Mucosa of stomach (tissue), 1 donor: ENCODE measurements around the gene IL37.
"Not testable (repeated sequence)": the region's sequence is repeated elsewhere in the genome, so short reads cannot be mapped to it uniquely, and the experiment has no call there.

ENCODE experiments used
- H3K27me3 ChIP-seq: one replicate; pipeline ENCODE4 v1.7.0; 2013; ENCODE audit warnings: mild to moderate bottlenecking, low read length; ENCODE audit not compliant: control insufficient read depth, insufficient read depth
- H3K36me3 ChIP-seq: one replicate; pipeline ENCODE4 v1.7.0; 2013; ENCODE audit warnings: low read length; ENCODE audit not compliant: control insufficient read depth, insufficient read depth
- H3K4me1 ChIP-seq: one replicate; pipeline ENCODE4 v1.7.0; 2013; ENCODE audit warnings: mild to moderate bottlenecking, low read length; ENCODE audit not compliant: control insufficient read depth, insufficient read depth
- H3K4me3 ChIP-seq: one replicate; pipeline ENCODE4 v1.7.0; 2013; ENCODE audit warnings: low read length
- H3K9ac ChIP-seq: one replicate; pipeline ENCODE4 v1.7.0; 2013; ENCODE audit warnings: mild to moderate bottlenecking, low read length, moderate library complexity
- H3K9me3 ChIP-seq: one replicate; pipeline ENCODE4 v1.7.0; 2013; ENCODE audit warnings: mild to moderate bottlenecking, low read length, moderate library complexity; ENCODE audit not compliant: control insufficient read depth
- donor health status: Pancreatic carcinoma.

The IL37 gene

DNA sequence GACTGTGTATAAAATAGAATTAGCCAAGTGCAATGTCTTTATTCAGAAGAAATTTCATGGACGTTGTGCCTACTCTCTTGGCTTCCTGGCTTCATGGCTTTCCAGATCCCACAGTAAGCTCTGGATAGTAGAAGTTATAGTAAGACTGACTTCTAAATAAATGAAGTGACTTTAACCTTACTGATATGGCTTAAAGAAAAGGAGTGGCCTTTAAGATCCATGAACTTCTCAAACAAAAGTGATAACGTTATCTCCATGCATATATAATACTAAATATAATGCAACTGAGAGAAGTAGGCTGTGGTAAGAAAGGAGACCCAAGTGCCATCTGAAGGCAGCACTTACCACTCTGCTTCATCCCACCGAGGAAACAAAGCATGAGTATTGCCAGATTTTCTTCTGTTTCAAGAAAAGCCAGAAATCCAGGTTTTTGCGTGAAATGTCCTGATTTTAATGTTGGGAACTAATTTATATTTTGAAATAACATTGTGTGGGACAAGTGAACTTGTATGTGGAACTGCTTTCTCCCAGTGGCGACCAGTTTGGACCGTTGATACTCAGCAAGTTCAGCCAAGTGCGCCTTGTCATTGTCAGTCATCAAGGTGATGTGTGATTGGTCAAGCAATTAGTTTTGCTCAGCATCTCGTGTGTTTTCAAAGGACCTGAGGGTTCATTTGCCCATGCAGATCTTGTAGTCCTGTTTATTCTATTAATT, 13.9 kb upstream of the IL37 start:
- Histone ChIP-seq H3K9me3 (no peaks in the 10 kb centered on the region), H3K27me3 (no peaks in the 10 kb centered on the region), H3K9ac (no peak overlapping the region), H3K36me3 (no peaks in the 10 kb centered on the region), H3K4me3 (no peak overlapping the region), H3K4me1 (no peaks in the 10 kb centered on the region)

DNA sequence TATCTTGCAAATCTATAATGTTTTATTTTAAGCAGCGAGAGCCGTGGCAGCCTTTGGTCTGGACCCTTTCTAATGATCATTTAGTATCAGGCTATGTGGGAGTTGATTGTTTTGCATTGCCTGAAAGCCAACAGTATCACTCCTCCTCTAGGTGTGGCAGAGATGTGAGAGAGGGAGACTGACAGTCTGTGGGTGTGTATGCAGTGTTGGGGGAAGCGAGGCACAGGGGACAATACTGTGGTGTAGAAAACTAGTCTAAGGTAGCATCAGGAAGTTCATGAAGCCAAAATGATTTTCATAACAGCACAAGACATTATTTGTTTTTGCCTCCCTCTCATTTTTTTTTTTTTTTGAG, 13.4 kb upstream of the IL37 start:
- Histone ChIP-seq H3K4me1 (no peaks in the 10 kb centered on the region), H3K36me3 (no peaks in the 10 kb centered on the region), H3K27me3 (no peaks in the 10 kb centered on the region), H3K4me3 (no peak overlapping the region), H3K9ac (no peak overlapping the region), H3K9me3 (no peaks in the 10 kb centered on the region)

DNA sequence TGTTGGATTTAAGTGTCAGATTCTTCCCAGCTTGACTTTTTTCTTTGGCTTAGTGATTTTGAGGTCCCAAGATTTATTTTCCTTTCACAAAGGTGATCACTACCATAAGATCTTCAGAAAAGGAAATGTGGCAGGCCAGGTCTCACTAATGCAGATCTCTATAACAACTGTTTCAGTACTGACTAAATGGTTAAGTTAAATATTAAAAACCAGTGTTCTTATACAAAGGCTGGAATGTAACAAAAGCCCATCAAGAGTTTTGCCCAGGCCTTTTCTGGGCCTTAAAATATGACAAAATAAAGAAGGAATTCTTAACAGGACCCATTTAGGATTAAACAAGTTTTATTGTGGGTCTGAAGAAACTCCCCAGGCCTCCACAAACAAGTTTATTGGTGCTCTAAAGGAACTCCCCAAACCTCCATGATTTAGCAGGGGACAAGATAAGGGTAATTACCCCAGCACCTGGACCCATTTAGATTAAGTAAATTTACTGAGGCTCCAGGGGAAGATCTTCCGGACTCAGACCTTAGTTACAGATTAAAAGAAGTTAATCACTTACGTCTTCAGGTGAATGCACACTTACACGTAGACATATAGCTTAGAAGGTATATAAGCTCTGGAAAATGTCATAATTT, 9.4 kb upstream of the IL37 start:
- not testable (repeated sequence) for H3K4me3 ChIP-seq, H3K27me3 ChIP-seq, H3K9me3 ChIP-seq, H3K36me3 ChIP-seq, H3K4me1 ChIP-seq, H3K9ac ChIP-seq

DNA sequence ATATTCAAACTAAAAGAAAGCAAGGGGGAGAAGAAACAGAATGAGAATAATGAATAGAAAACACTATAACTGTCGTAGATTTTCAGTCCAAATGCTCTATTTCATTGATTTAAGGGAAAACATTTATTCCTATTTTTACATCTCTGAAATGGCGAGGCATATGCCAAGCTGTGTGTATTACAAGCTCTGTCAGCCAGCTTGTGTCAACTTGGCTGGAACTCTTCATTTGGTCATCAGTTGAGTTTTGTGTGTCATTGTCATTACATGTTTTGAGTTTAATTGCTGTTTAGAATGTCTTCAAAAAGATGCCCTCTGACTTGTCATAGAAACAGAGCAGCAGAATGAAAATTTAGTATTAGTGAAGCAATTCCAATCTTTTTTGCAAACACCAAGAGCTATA, 8.1 kb upstream of the IL37 start:
- no peaks in the 10 kb centered on the region for H3K27me3 ChIP-seq
- no peaks in the 10 kb centered on the region for H3K9me3 ChIP-seq
- no peak overlapping the region for H3K4me3 ChIP-seq
- H3K9ac ChIP-seq = no peak overlapping the region
- H3K36me3 ChIP-seq = no peaks in the 10 kb centered on the region
- no peaks in the 10 kb centered on the region for H3K4me1 ChIP-seq

DNA sequence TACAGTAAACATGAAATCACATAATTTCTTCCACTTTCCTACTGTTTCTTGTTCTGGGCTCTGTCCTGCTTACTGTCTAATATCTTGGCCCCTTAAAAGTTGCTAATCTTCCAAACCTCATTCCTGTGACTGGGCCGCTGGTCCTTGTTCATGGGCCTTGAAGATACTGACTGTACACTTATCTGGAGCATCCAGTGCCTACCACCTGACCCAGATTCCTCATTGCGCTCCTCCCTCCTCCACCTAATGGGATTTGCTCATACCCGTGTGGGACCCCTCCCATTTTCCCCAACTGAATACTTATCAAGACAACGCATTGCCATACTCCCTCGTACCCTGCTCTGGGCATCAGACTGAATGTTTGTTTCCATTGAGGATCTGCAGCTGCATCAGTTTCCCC, 6.1 kb upstream of the IL37 start:
- Histone ChIP-seq H3K4me3 (no peak overlapping the region), H3K4me1 (no peaks in the 10 kb centered on the region), H3K9me3 (no peaks in the 10 kb centered on the region), H3K36me3 (no peaks in the 10 kb centered on the region), H3K27me3 (no peaks in the 10 kb centered on the region), H3K9ac (no peak overlapping the region)

DNA sequence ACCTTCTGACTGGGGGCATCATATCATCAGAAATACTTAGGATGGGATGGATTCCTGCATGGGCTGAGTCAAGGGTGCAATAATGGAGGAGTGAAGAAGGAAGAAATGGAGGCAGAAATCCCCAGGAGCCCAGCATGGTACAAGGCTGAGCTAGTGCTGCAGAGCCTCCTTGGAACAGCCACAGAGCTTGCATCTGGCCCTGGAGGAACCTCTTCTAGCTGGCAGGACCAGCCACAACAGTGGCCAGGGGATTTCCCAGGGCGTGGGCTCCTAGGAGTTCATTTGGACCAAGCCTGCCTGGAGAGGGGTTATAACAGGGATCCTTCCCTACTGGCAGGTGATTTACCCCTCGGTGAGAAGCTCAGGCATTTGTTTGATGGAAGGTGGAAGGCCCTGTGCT, 4.7 kb upstream of the IL37 start:
- no peak overlapping the region for H3K9ac ChIP-seq

DNA sequence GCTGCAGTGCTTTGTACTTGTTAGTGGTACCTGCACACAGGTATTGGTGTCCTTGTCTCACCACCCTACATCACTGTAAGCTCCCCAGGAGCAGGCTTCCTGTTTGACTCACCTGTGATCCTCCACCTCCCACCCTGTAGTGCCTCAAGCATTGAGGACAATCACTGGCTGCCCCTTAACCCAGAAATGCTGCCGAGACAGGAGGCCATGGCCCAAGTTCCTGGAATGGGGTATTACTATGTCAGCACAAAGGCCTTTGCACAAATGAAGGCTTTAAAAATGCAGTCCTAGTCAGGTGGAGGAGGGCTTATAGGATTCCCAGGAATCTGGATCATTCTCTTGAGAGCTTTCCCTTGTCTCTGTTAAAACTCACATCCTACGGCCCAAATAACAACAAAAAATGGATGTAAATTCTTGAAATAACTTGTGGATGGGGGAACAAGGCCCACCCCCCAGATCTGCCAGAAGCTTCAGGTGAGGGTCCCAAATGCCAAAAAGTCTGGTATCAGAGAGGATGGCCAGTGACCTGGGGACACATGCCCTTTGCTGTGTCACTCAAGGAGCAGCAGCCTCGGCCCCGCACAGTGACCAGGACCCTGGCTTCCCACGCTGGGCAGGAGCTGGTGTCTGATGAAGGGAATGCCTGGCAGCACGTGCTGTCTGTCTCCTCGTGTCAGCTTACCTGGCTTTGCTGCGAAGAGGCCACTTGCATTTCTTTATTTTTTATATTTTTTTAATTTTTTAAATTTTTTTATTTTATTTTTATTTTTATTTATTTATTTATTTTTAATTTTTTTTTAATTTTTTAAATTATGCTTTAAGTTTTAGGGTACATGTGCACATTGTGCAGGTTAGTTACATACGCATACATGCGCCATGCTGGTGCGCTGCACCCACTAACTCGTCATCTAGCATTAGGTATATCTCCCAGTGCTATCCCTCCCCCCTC, 3.7 kb upstream of the IL37 start:
- no peaks in the 10 kb centered on the region for H3K27me3 ChIP-seq
- no peak overlapping the region for H3K4me3 ChIP-seq
- H3K36me3 ChIP-seq = no peaks in the 10 kb centered on the region
- H3K9me3 ChIP-seq = no peaks in the 10 kb centered on the region
- H3K9ac ChIP-seq = no peak overlapping the region
- H3K4me1 ChIP-seq = no peaks in the 10 kb centered on the region

More for the DNA sequence above, 4.7 kb upstream of the IL37 start:
- H3K4me1 ChIP-seq = no peaks in the 10 kb centered on the region
- H3K9me3 ChIP-seq = no peaks in the 10 kb centered on the region
- H3K27me3 ChIP-seq = no peaks in the 10 kb centered on the region
- no peak overlapping the region for H3K4me3 ChIP-seq
- no peaks in the 10 kb centered on the region for H3K36me3 ChIP-seq

DNA sequence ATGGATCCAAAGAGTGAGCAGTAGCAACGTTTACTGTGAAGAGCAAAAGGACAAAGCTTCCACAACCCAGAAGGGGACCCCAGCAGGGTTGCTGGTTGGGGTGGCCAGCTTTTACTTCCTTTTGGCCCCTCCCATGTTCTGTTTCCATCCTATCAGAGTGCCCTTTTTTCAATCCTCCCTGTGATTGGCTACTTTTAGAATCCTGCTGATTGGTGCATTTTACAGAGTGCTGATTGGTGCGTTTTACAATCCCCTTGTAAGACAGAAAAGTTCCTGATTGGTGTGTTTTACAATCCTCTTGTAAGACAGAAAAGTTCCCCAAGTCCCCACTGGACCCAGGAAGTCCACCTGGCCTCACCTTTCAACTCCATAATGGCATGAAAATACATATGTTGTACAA, 2.4 kb upstream of the IL37 start:
- not testable (repeated sequence) for H3K9ac ChIP-seq, H3K4me3 ChIP-seq, H3K36me3 ChIP-seq, H3K9me3 ChIP-seq, H3K27me3 ChIP-seq, H3K4me1 ChIP-seq

DNA sequence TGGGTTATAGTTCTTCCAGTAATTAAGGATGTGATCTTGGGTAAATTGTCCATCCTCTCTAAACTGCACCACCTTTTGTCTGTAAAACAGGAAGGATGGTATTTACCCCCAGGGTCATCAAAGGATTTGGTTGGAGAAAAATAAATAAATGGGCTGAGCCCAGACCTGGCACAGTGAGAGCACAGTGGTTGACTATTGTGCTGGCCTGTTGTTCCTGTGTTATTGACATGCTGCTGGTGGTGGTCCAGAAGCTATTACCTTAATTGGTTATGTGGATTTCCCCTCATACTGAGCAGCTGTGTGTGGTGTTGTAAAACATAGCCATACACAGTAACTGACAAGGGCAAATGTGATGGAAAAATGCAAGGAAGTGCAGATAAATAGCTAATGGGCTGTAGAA, 746 bp upstream of the IL37 start:
- H3K27me3 ChIP-seq = no peaks in the 10 kb centered on the region
- no peak overlapping the region for H3K9ac ChIP-seq
- H3K36me3 ChIP-seq = no peaks in the 10 kb centered on the region
- H3K4me1 ChIP-seq = no peaks in the 10 kb centered on the region
- H3K4me3 ChIP-seq = no peak overlapping the region
- H3K9me3 ChIP-seq = no peaks in the 10 kb centered on the region

DNA sequence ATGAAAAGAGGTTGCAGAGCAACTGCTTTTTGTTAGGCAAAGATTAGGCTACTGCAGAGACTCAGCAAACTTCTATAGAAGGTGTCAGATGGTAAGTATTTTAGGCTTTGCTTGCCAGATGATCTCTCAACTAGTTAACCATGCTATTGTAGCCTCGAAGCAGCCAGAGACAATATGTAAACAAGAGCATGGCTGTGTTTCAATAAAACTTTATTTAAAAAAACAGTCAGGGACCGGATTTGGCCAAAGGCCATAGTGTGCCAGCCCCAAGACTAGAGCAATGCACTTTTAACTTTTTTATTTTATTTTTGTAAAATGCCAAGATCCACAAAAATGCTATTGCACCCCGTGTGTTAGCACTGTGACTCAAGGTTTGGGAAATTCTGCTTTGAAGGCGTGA, 1.4 kb downstream of the IL37 start:
- H3K4me1 ChIP-seq = no peaks in the 10 kb centered on the region
- H3K27me3 ChIP-seq = no peaks in the 10 kb centered on the region
- no peak overlapping the region for H3K4me3 ChIP-seq
- H3K36me3 ChIP-seq = no peaks in the 10 kb centered on the region
- H3K9ac ChIP-seq = no peak overlapping the region
- H3K9me3 ChIP-seq = no peaks in the 10 kb centered on the region

DNA sequence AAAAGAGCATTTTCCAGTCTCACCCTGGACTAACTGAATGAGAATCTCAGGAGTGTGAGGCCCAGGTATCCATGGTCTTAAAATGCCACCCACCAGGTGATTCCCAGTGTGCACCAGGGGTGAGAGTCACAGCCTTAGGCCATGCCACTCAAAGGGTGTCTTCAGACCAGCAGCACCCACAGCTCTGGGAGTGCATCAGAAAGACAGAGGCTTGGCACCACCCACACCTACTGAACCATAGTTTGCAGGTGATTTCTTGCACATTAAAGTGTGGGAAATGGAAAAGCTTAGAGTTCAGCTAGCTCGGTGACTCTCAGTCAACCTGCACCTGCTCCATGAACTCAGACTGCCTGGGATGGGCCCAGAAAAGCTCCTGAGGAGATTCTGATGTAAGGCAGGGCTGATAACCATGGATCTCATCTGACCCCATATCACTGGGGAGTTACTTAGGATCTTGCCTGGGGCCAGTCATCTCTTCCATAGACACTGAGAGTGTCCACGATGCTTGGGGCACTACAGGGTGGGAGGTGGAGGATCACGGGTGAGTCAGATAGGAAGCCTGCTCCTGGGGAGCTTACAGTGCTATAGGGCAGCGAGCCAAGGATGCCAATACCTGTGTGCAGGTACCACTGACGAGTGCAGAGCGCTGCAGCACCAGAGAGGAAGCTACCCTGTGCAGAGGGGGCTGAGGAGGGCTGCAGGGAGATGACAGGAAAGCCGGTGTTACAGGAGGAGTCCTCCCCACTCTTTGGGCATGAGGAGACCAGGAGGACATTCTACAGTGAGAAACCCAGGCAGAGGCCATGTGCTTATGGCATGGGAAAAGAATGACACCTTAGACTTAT, 4.6 kb downstream of the IL37 start:
- Histone ChIP-seq H3K27me3 (no peaks in the 10 kb centered on the region), H3K36me3 (no peaks in the 10 kb centered on the region), H3K9ac (no peak overlapping the region), H3K9me3 (no peaks in the 10 kb centered on the region), H3K4me3 (no peak overlapping the region), H3K4me1 (peaks cover 6% of the 10 kb centered on the region)
